ENCODE data around the gene ST8SIA3.

GRCh38 chr18:57311472-57311871 is 40.9 kb upstream of the ST8SIA3 start:
- TF ChIP-seq POLR2A (IDR thresholded peaks at IDR 0.05): no peak
- no peak for TF ChIP-seq CTCF (IDR thresholded peaks at IDR 0.05)
